ENCODE results near the gene CNNM2.

Gene CNNM2

DNA sequence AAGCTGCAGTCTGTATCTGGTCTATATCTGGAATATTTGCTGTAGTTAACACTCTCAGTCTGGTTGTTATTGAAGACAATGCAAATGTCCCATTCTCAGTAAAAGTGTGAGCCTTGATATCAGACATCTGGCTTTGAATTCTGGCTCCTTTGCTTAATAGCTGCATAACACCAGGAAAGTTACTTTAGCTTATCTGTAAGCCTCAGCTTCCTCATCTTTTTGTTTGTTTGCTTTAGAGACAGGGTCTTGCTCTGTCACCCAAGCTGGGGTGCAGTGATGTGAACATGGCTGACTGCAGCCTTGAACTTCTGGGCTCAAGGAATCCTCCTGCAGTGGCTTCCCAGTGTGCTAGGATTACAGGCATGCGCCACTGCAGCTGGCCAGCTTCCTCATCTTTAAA, 41.3 kb downstream of the CNNM2 start:
- TF ChIP-seq, protein P1, sequence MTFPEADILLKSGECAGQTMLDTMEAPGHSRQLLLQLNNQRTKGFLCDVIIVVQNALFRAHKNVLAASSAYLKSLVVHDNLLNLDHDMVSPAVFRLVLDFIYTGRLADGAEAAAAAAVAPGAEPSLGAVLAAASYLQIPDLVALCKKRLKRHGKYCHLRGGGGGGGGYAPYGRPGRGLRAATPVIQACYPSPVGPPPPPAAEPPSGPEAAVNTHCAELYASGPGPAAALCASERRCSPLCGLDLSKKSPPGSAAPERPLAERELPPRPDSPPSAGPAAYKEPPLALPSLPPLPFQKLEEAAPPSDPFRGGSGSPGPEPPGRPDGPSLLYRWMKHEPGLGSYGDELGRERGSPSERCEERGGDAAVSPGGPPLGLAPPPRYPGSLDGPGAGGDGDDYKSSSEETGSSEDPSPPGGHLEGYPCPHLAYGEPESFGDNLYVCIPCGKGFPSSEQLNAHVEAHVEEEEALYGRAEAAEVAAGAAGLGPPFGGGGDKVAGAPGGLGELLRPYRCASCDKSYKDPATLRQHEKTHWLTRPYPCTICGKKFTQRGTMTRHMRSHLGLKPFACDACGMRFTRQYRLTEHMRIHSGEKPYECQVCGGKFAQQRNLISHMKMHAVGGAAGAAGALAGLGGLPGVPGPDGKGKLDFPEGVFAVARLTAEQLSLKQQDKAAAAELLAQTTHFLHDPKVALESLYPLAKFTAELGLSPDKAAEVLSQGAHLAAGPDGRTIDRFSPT (tag by site-specific recombination; IDR thresholded peaks at IDR 0.05), result no peak
- no peak for TF ChIP-seq ZNF549 (tag by site-specific recombination; IDR thresholded peaks at IDR 0.05)
- no peak for TF ChIP-seq ZNF248 (tag by site-specific recombination; IDR thresholded peaks at IDR 0.05)
- TF ChIP-seq ZNF621 (tag by site-specific recombination; IDR thresholded peaks at IDR 0.05), result no peak
- TF ChIP-seq ZNF146 (tag by site-specific recombination; IDR thresholded peaks at IDR 0.05), result no peak
- no peak overlapping the region for H3K27ac ChIP-seq (ENCODE audit: extremely low read depth, low read depth, low read length)
- ChIA-PET POLR2A (no interaction called here), CTCF (no interaction called here)
- H3K9me3 ChIP-seq (ENCODE audit: control insufficient read depth, insufficient read depth, low read depth, low read length), result no peaks in the 10 kb centered on the region
- H3K4me1 ChIP-seq (ENCODE audit: control insufficient read depth, insufficient read depth, low read length), result peaks cover 14% of the 10 kb centered on the region
- no peaks in the 10 kb centered on the region for H3K36me3 ChIP-seq (ENCODE audit: control insufficient read depth in 2 of 2, insufficient read depth in 1 of 2, low read length in 2 of 2)
- H3K4me3 ChIP-seq (ENCODE audit: low read depth, low read length), result no peak overlapping the region

DNA sequence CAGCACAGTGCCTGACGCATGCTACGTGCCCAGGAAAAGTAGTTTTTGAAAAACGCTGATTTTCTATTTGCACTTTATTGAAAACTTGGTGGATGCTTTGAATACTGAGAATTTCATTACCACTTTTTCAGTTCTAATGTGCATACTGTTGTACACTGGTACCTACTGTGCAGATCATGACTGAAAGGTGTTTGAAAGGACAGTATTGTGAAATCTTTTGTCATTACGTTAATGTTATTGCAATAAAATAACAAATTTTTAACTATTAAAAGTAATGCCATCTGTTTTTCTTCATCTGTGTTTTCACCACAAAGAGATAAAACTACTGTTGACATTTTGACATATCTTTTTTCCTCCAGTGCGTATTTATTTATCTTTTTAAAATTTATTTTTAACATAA, 42.1 kb downstream of the CNNM2 start:
- Histone ChIP-seq H3K36me3 (ENCODE audit: control insufficient read depth in 2 of 2, insufficient read depth in 1 of 2, low read length in 2 of 2) (no peaks in the 10 kb centered on the region), H3K27ac (ENCODE audit: extremely low read depth, low read depth, low read length) (no peak overlapping the region), H3K4me3 (ENCODE audit: low read depth, low read length) (no peak overlapping the region), H3K9me3 (ENCODE audit: control insufficient read depth, insufficient read depth, low read depth, low read length) (no peaks in the 10 kb centered on the region), H3K4me1 (ENCODE audit: control insufficient read depth, insufficient read depth, low read length) (peaks cover 22% of the 10 kb centered on the region)
- ChIA-PET POLR2A (no interaction called here), CTCF (interaction anchor here (0.6 kb wide), 1 partner anchor 31 kb away, joined by 3 read pairs; no protein-coding TSS in a partner anchor)
- no peak for TF ChIP-seq ZNF391 (tag by site-specific recombination; IDR thresholded peaks at IDR 0.05; ENCODE audit: borderline replicate concordance, low read depth)
- TF ChIP-seq, protein P2, sequence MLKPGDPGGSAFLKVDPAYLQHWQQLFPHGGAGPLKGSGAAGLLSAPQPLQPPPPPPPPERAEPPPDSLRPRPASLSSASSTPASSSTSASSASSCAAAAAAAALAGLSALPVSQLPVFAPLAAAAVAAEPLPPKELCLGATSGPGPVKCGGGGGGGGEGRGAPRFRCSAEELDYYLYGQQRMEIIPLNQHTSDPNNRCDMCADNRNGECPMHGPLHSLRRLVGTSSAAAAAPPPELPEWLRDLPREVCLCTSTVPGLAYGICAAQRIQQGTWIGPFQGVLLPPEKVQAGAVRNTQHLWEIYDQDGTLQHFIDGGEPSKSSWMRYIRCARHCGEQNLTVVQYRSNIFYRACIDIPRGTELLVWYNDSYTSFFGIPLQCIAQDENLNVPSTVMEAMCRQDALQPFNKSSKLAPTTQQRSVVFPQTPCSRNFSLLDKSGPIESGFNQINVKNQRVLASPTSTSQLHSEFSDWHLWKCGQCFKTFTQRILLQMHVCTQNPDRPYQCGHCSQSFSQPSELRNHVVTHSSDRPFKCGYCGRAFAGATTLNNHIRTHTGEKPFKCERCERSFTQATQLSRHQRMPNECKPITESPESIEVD (tag by site-specific recombination; IDR thresholded peaks at IDR 0.05), result peak; percentile 44; the same call in 1 of the 2 replicates

DNA sequence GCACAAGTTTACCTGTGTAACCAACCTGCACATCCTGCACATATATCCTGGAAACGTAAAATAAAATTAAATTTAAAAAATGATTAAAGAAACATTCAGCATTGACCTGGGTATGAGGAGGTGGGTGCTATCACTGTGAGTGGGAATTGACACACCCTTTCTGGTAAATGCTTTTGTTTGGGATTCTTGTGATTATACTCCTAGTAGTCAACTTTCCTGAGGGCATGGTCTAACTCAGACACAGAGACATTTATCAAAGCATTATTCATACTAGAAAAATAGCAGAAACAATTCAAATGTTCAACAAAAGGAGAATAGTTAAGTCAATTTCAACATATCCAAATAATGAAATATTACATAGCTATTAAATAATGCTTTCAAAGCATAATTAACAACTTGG, 44.2 kb downstream of the CNNM2 start:
- Histone ChIP-seq H3K4me1 (ENCODE audit: control insufficient read depth, insufficient read depth, low read length) (peaks cover 29% of the 10 kb centered on the region), H3K9me3 (ENCODE audit: control insufficient read depth, insufficient read depth, low read depth, low read length) (no peaks in the 10 kb centered on the region), H3K27ac (ENCODE audit: extremely low read depth, low read depth, low read length) (no peak overlapping the region), H3K36me3 (ENCODE audit: control insufficient read depth in 2 of 2, insufficient read depth in 1 of 2, low read length in 2 of 2) (no peaks in the 10 kb centered on the region), H3K4me3 (ENCODE audit: low read depth, low read length) (no peak overlapping the region)
- TF ChIP-seq ZNF600 (tag by site-specific recombination; IDR thresholded peaks at IDR 0.05) (peak; percentile 74), KLF8 (tag by site-specific recombination; IDR thresholded peaks at IDR 0.05) (no peak)
- ChIA-PET POLR2A (no interaction called here), CTCF (interaction anchor here (0.6 kb wide), 1 partner anchor 292 kb away, joined by 3 read pairs; no protein-coding TSS in a partner anchor)

DNA sequence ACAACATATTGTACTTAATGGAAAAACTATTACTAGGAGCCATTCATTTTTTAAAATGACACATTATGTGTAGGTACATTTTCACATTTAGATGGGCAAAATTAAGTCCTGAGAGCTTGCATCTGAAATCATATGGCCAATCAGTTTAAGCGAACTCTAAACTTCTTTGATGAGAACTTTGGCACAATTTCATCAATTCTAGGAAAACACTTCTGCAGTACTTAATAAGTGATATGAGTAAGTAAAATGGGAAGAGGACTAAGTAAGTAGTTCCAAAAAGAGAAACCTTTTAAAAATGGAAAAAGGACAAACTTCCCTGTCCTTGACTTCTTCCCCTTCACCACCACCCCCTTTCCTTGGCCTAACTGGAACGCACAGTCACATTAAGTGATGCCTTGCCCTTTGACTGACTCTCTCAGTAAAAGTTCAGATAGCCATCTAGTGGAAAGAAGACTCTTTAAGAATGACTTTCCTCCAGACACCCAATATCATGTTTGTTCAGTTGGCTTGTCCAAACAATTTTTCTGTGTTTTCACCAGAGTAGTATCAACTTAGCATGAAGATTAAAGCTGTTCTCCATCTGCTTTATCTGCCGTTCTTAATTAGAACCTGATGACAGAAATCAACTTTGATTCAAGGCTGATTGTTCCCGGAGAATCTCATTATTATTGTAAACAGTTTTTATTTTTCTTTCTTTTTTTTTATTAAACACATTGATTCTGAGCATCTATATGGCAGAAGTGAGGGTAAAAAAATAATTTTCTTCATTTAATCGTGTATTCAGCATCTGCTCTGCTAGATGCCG, 45.1 kb downstream of the CNNM2 start:
- 0 out of 2 replicates have a peak overlapping the region, but pooled peaks have one; percentile 18 for H3K27ac ChIP-seq (ENCODE audit: extremely low read depth, low read depth, low read length)
- peaks cover 29% of the 10 kb centered on the region for H3K4me1 ChIP-seq (ENCODE audit: control insufficient read depth, insufficient read depth, low read length)
- no peaks in the 10 kb centered on the region for H3K36me3 ChIP-seq (ENCODE audit: control insufficient read depth in 2 of 2, insufficient read depth in 1 of 2, low read length in 2 of 2)
- H3K9me3 ChIP-seq (ENCODE audit: control insufficient read depth, insufficient read depth, low read depth, low read length), result no peaks in the 10 kb centered on the region
- CTCF ChIA-PET, result interaction anchor here (0.6 to 1.0 kb wide), 2 partner anchors 293 to 723 kb away, joined by 3 read pairs; no protein-coding TSS in a partner anchor
- no peak overlapping the region for H3K4me3 ChIP-seq (ENCODE audit: low read depth, low read length)
- POLR2A ChIA-PET, result no interaction called here
- TF ChIP-seq KLF1 (tag by site-specific recombination; IDR thresholded peaks at IDR 0.05) (peak; percentile 30; the same call in 1 of the 2 replicates), ZEB2 (tag by site-specific recombination; IDR thresholded peaks at IDR 0.05) (0 out of 2 replicates have a peak, but pooled peaks have one; percentile 25), ZNF843 (tag by site-specific recombination; IDR thresholded peaks at IDR 0.05) (peak; percentile 62; the same call in 1 of the 2 replicates), ZNF146 (tag by site-specific recombination; IDR thresholded peaks at IDR 0.05) (no peak), ZSCAN30 (tag by site-specific recombination; IDR thresholded peaks at IDR 0.05) (no peak), ZBTB17 (tag by site-specific recombination; IDR thresholded peaks at IDR 0.05) (peak; percentile 62)
- TF ChIP-seq, protein P3, sequence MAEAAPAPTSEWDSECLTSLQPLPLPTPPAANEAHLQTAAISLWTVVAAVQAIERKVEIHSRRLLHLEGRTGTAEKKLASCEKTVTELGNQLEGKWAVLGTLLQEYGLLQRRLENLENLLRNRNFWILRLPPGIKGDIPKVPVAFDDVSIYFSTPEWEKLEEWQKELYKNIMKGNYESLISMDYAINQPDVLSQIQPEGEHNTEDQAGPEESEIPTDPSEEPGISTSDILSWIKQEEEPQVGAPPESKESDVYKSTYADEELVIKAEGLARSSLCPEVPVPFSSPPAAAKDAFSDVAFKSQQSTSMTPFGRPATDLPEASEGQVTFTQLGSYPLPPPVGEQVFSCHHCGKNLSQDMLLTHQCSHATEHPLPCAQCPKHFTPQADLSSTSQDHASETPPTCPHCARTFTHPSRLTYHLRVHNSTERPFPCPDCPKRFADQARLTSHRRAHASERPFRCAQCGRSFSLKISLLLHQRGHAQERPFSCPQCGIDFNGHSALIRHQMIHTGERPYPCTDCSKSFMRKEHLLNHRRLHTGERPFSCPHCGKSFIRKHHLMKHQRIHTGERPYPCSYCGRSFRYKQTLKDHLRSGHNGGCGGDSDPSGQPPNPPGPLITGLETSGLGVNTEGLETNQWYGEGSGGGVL (tag by site-specific recombination; IDR thresholded peaks at IDR 0.05), result no peak
- TF ChIP-seq, protein P4, sequence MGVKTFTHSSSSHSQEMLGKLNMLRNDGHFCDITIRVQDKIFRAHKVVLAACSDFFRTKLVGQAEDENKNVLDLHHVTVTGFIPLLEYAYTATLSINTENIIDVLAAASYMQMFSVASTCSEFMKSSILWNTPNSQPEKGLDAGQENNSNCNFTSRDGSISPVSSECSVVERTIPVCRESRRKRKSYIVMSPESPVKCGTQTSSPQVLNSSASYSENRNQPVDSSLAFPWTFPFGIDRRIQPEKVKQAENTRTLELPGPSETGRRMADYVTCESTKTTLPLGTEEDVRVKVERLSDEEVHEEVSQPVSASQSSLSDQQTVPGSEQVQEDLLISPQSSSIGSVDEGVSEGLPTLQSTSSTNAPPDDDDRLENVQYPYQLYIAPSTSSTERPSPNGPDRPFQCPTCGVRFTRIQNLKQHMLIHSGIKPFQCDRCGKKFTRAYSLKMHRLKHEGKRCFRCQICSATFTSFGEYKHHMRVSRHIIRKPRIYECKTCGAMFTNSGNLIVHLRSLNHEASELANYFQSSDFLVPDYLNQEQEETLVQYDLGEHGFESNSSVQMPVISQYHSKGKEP (tag by site-specific recombination; IDR thresholded peaks at IDR 0.05), result no peak
- TF ChIP-seq, protein P5, sequence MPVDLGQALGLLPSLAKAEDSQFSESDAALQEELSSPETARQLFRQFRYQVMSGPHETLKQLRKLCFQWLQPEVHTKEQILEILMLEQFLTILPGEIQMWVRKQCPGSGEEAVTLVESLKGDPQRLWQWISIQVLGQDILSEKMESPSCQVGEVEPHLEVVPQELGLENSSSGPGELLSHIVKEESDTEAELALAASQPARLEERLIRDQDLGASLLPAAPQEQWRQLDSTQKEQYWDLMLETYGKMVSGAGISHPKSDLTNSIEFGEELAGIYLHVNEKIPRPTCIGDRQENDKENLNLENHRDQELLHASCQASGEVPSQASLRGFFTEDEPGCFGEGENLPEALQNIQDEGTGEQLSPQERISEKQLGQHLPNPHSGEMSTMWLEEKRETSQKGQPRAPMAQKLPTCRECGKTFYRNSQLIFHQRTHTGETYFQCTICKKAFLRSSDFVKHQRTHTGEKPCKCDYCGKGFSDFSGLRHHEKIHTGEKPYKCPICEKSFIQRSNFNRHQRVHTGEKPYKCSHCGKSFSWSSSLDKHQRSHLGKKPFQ (tag by site-specific recombination; IDR thresholded peaks at IDR 0.05), result 0 out of 2 replicates have a peak, but pooled peaks have one; percentile 14

All from HEK293 (cell line).